Measurements from ENCODE around the gene GOLIM4. TPM values are rescaled to one million over a fixed set of nuclear protein-coding genes. Genes with fewer than 3 reads are reported as not detected.

The GOLIM4 gene
- total and polyA plus RNA-seq, 2 of the 13 experiments (the other 11 are each of a cell fraction or from before 2014, with no cell fraction given) = 10.9 to 47.7 TPM

GRCh38 chr3:168066882-168067281 lies 28.8 kb downstream of the GOLIM4 start:
- no peaks in the 10 kb centered on the region for H3K9me3 ChIP-seq (ENCODE audit: low read length)
- no peaks in the 10 kb centered on the region for H3K36me3 ChIP-seq (replicated peaks in 1 of 2; ENCODE audit: control insufficient read depth in 1 of 2, insufficient read depth in 2 of 2, low read length in 2 of 2)
- DNase-seq (ENCODE audit: low spot score) (no peak), ATAC-seq (no peak), FAIRE-seq (no peak)
- TF ChIP-seq ZNF777 (CRISPR knock-in tag; IDR thresholded peaks at IDR 0.05) = no peak
- no peak overlapping the region for H3K4me3 ChIP-seq (replicated peaks in 1 of 3; ENCODE audit: insufficient read depth in 1 of 3, low read depth in 2 of 3, low read length in 3 of 3)
- H3K4me1 ChIP-seq (ENCODE audit: insufficient read depth, low read length) = peaks cover 25% of the 10 kb centered on the region; the same call in 1 of the 2 replicates
- H3K79me2 ChIP-seq (ENCODE audit: insufficient read depth, low read length) = peaks cover 10% of the 10 kb centered on the region
- no peak overlapping the region for H2AFZ ChIP-seq (ENCODE audit: low read length)
- POLR2A ChIA-PET = no interaction called here
- no peaks in the 10 kb centered on the region; the same call in 1 of the 2 replicates for H4K20me1 ChIP-seq (ENCODE audit: insufficient read depth, low read length)
- no peak overlapping the region for H3K9ac ChIP-seq (ENCODE audit: insufficient read depth, low read depth, low read length)
- in situ Hi-C loops (cut with HindIII; ENCODE audit: extremely low pct_ligation_motif_present, low pct_unique_long_range_greater_than_20kb) (no loop called here), intact Hi-C loops (cut with micrococcal nuclease; ENCODE audit: unreplicated experiment) (no loop called here)
- no TSS peak for BruUV-seq (replicated peaks)
- H3K27me3 ChIP-seq (ENCODE audit: control insufficient read depth in 1 of 2, insufficient read depth in 2 of 2, low read length in 2 of 2) = no peaks in the 10 kb centered on the region
- CTCF ChIA-PET (ENCODE audit: low intra/inter-chr PET ratio, low total read pairs) = no interaction called here
- H3K4me2 ChIP-seq (ENCODE audit: low read depth, low read length) = no peak overlapping the region
- H3K27ac ChIP-seq (ENCODE audit: extremely low read length, insufficient read depth, low read length) = no peak overlapping the region

GRCh38 chr3:168065569-168065968 lies 30.2 kb downstream of the GOLIM4 start:
- H3K79me2 ChIP-seq (ENCODE audit: insufficient read depth, low read length) = peaks cover 13% of the 10 kb centered on the region
- H3K36me3 ChIP-seq (replicated peaks in 1 of 2; ENCODE audit: control insufficient read depth in 1 of 2, insufficient read depth in 2 of 2, low read length in 2 of 2) = no peaks in the 10 kb centered on the region
- no peak overlapping the region for H3K4me2 ChIP-seq (ENCODE audit: low read depth, low read length)
- peak; percentile 56; the same call in 1 of the 3 replicates for ATAC-seq
- no peak overlapping the region for H2AFZ ChIP-seq (ENCODE audit: low read length)
- no peak overlapping the region for H3K27ac ChIP-seq (ENCODE audit: extremely low read length, insufficient read depth, low read length)
- no TSS peak for BruUV-seq (replicated peaks)
- H3K27me3 ChIP-seq (ENCODE audit: control insufficient read depth in 1 of 2, insufficient read depth in 2 of 2, low read length in 2 of 2) = no peaks in the 10 kb centered on the region
- POLR2A ChIA-PET = no interaction called here
- no peaks in the 10 kb centered on the region for H3K9me3 ChIP-seq (ENCODE audit: low read length)
- H3K4me3 ChIP-seq (replicated peaks in 1 of 3; ENCODE audit: insufficient read depth in 1 of 3, low read depth in 2 of 3, low read length in 3 of 3) = no peak overlapping the region
- in situ Hi-C loops (cut with HindIII; ENCODE audit: extremely low pct_ligation_motif_present, low pct_unique_long_range_greater_than_20kb) (no loop called here), intact Hi-C loops (cut with micrococcal nuclease; ENCODE audit: unreplicated experiment) (no loop called here)
- no peak for FAIRE-seq
- no peak overlapping the region for H3K9ac ChIP-seq (ENCODE audit: insufficient read depth, low read depth, low read length)
- no peak for DNase-seq (ENCODE audit: low spot score)
- CTCF ChIA-PET (ENCODE audit: low intra/inter-chr PET ratio, low total read pairs) = no interaction called here
- peaks cover 30% of the 10 kb centered on the region; the same call in 1 of the 2 replicates for H3K4me1 ChIP-seq (ENCODE audit: insufficient read depth, low read length)
- H4K20me1 ChIP-seq (ENCODE audit: insufficient read depth, low read length) = no peaks in the 10 kb centered on the region; the same call in 1 of the 2 replicates
- no peak for TF ChIP-seq ATF4 (CRISPR knock-in tag; IDR thresholded peaks at IDR 0.05)
- TF ChIP-seq ELF3 (CRISPR knock-in tag; IDR thresholded peaks at IDR 0.05) = no peak
- no peak for TF ChIP-seq THAP7 (CRISPR knock-in tag; IDR thresholded peaks at IDR 0.05)
- TF ChIP-seq ZNF143 (CRISPR knock-in tag; IDR thresholded peaks at IDR 0.05) = no peak
- TF ChIP-seq RAD51 (IDR thresholded peaks at IDR 0.05; ENCODE audit: borderline replicate concordance) = no peak
- TF ChIP-seq TRIM24 (CRISPR knock-in tag; IDR thresholded peaks at IDR 0.05) = no peak
- no peak for TF ChIP-seq GZF1 (CRISPR knock-in tag; IDR thresholded peaks at IDR 0.05)
- no peak for TF ChIP-seq ZNF512 (CRISPR knock-in tag; IDR thresholded peaks at IDR 0.05)
- no peak for TF ChIP-seq ZNF142 (CRISPR knock-in tag; IDR thresholded peaks at IDR 0.05)
- no peak for TF ChIP-seq SMARCC2 (IDR thresholded peaks at IDR 0.05)

All from HepG2 (cell line).